ENCODE data around the gene ST3GAL4. TPM values are rescaled to one million over a fixed set of nuclear protein-coding genes. Genes with fewer than 3 reads are reported as not detected.

ST3GAL4 gene
- total RNA-seq, 6 experiments from 2014 or later = 7.0 to 25.6 (median 17.5) TPM

DNA sequence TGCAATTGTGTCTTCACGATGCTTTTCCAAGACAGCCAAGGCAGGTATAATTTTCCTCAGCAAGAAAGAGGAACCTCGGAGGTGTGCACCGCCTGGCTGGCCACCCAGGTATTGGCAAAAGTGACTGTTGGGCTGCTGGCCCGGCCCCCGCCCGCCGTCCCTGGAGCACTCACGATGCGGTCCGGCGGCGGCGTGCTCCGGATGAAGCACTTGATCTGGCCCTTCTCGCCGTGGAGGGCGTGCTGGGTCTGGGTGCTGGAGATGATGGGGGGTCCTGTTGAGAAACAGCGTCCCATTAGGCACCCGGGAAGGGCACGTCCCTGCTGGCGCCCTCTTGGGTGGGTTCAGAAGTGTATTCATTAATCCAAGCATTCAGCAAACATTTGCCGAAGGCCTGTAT lies 84.8 kb downstream of the ST3GAL4 start:
- no peak overlapping the region for H3K27ac ChIP-seq
- TF ChIP-seq, protein P1, sequence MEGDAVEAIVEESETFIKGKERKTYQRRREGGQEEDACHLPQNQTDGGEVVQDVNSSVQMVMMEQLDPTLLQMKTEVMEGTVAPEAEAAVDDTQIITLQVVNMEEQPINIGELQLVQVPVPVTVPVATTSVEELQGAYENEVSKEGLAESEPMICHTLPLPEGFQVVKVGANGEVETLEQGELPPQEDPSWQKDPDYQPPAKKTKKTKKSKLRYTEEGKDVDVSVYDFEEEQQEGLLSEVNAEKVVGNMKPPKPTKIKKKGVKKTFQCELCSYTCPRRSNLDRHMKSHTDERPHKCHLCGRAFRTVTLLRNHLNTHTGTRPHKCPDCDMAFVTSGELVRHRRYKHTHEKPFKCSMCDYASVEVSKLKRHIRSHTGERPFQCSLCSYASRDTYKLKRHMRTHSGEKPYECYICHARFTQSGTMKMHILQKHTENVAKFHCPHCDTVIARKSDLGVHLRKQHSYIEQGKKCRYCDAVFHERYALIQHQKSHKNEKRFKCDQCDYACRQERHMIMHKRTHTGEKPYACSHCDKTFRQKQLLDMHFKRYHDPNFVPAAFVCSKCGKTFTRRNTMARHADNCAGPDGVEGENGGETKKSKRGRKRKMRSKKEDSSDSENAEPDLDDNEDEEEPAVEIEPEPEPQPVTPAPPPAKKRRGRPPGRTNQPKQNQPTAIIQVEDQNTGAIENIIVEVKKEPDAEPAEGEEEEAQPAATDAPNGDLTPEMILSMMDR (IDR thresholded peaks at IDR 0.05) = no peak
- no peak for TF ChIP-seq POLR2A (IDR thresholded peaks at IDR 0.05)
- H3K9me3 ChIP-seq = no peaks in the 10 kb centered on the region
- 27% methylated on average over 6 of the region's 22 CpGs for WGBS (ENCODE audit: insufficient coverage, low coverage, low lambda C conversion rate, missing lambda C conversion rate)
- ATAC-seq (no peak), DNase-seq (no peak)
- no peaks in the 10 kb centered on the region for H3K36me3 ChIP-seq
- no peaks in the 10 kb centered on the region for H3K27me3 ChIP-seq
- no peak overlapping the region for H3K4me3 ChIP-seq
- intact Hi-C loops (cut with DNase I) = loop anchor here in 1 of 2 donors (10.0 kb wide), 1 partner anchor 555 kb away; no protein-coding TSS in a partner anchor
- no peaks in the 10 kb centered on the region for H3K4me1 ChIP-seq

DNA sequence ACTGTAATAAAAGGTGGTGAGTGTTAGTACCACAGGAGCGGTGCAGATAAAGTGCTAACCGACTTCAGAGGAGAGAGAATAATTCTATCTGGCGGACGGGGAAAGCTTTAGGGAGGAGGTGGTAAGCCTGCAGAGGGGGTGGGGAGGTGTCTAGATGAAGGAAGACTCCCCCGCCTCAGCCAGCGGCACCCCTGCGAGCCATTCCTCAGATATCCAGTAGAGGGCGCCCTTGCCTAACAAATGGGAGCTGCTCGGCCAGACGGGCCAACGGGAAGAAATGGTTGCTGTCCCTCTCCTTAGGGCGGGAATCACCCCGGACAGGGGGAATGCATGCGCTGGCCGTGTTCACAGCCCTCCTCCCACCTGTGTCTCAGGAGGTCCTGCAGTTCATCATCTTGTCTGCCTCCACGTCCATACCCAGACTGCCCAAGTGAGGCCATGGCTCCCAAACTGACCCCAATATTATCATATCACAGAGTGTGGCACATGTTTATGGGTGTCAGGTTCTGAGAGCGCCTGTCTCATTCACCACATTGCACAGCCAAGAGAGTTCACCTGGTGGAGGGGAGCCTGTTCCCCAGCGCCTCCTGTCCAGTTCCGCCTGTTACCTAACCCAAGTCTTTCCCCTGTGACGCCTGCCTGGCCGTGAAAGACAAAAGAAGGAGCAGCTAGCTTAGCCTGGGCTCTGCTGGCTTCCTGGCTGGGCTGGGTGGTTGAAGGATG lies 85.5 kb downstream of the ST3GAL4 start:
- intact Hi-C loops (cut with DNase I) = loop anchor here in 1 of 2 donors (10.0 kb wide), 1 partner anchor 554 kb away; no protein-coding TSS in a partner anchor
- Histone ChIP-seq H3K4me1 (no peaks in the 10 kb centered on the region), H3K27ac (no peak overlapping the region), H3K9me3 (no peaks in the 10 kb centered on the region), H3K27me3 (no peaks in the 10 kb centered on the region), H3K36me3 (no peaks in the 10 kb centered on the region), H3K4me3 (no peak overlapping the region)
- ATAC-seq = peak; percentile 88 to 96 (median 94)
- peak; percentile 74 to 78 (median 78) for DNase-seq
- TF ChIP-seq POLR2A (IDR thresholded peaks at IDR 0.05) = no peak
- TF ChIP-seq, protein P1 (IDR thresholded peaks at IDR 0.05) = peak; percentile 95 to 97 (median 96)
- 9% methylated on average over 18 of the region's 21 CpGs for WGBS (ENCODE audit: insufficient coverage, low coverage, low lambda C conversion rate, missing lambda C conversion rate)

DNA sequence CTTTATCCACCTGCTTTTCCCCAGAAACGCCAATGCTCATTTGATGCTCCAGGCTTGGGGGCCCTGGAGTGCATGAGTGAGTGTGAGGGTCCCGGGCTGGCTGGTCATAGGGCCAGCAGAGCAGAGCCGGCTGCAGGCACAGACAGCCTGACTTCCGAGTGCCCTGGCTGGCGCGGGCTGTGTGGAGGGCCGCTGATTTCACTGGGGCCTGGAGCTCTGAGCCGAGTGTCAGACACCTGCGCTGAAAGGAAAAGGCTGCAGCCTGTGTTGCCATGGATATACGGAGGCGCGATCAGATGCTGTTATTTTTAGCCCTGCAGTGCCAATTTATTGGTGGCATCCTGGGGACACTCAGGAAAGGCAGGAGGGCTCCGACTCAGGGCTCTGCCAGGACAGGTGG lies 87.6 kb downstream of the ST3GAL4 start:
- Histone ChIP-seq H3K4me3 (no peak overlapping the region), H3K9me3 (no peaks in the 10 kb centered on the region), H3K27ac (no peak overlapping the region), H3K4me1 (no peaks in the 10 kb centered on the region), H3K36me3 (no peaks in the 10 kb centered on the region), H3K27me3 (no peaks in the 10 kb centered on the region)
- no peak for ATAC-seq
- intact Hi-C loops (cut with DNase I) = loop anchor here in 1 of 2 donors (10.0 kb wide), 1 partner anchor 552 kb away; no protein-coding TSS in a partner anchor
- no peak for DNase-seq
- TF ChIP-seq, protein P1 (IDR thresholded peaks at IDR 0.05) = no peak
- no peak for TF ChIP-seq POLR2A (IDR thresholded peaks at IDR 0.05)
- 44% methylated on average over 1 of the region's 13 CpGs for WGBS (ENCODE audit: insufficient coverage, low coverage, low lambda C conversion rate, missing lambda C conversion rate)

DNA sequence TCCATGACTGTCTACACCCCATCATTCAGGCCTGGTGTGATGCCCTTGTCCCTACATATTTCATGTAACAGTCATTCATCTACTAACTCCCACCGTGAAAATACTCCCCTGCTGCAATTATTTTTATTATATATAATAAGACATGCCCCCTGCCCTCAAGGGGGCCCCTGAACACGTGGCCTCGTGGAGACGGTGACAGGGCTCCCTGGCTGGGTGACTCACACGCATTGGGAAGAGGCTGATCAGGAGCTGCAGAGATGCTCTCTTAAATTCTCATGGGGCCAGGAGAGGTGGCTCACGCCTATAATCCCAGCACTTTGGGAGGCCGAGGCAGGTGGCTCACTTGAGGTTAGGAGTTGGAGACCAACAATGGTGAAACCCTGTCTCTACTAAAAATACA lies 88.6 kb downstream of the ST3GAL4 start:
- TF ChIP-seq POLR2A (IDR thresholded peaks at IDR 0.05) = no peak
- TF ChIP-seq, protein P1 (IDR thresholded peaks at IDR 0.05) = no peak
- no peaks in the 10 kb centered on the region for H3K27me3 ChIP-seq
- whole genome bisulfite sequencing (ENCODE audit: insufficient coverage, low coverage, low lambda C conversion rate, missing lambda C conversion rate) = 78% methylated on average over 7 of the region's 7 CpGs
- H3K9me3 ChIP-seq = no peaks in the 10 kb centered on the region
- H3K4me3 ChIP-seq = no peak overlapping the region
- DNase-seq (no peak), ATAC-seq (no peak)
- H3K27ac ChIP-seq = no peak overlapping the region
- intact Hi-C loops (cut with DNase I) = loop anchor here in 1 of 2 donors (10.0 kb wide), 1 partner anchor 551 kb away; no protein-coding TSS in a partner anchor
- no peaks in the 10 kb centered on the region for H3K4me1 ChIP-seq
- H3K36me3 ChIP-seq = no peaks in the 10 kb centered on the region

Data from right lobe of liver (tissue), 6 donors.